ENCODE measurements around the gene FBXL16.

Gene FBXL16

GRCh38 chr16:689175-689897 lies 16.3 kb downstream of the FBXL16 start:
- DNase-seq, result no peak

GRCh38 chr16:687499-687898 lies 18.1 kb downstream of the FBXL16 start:
- DNase-seq, result no peak

GRCh38 chr16:686459-687260 lies 18.9 kb downstream of the FBXL16 start:
- DNase-seq, result no peak

GRCh38 chr16:685967-686366 lies 19.6 kb downstream of the FBXL16 start:
- DNase-seq, result no peak

- DNase-seq, result no peak
Measured at GRCh38 chr16:684961-685696, 20.5 kb downstream of the FBXL16 start.

- peak; percentile 86 to 94 (median 91) for DNase-seq
Measured at GRCh38 chr16:684071-684794, 21.4 kb downstream of the FBXL16 start, which contains the start of gene JMJD8. TSS of gene JMJD8 (minus strand) at chr16:684334. CDS start at chr16:684319, 15 bp downstream.

GRCh38 chr16:683396-684070 lies 22.1 kb downstream of the FBXL16 start:
- DNase-seq, result no peak

GRCh38 chr16:682493-683395 lies 22.9 kb downstream of the FBXL16 start:
- no peak for DNase-seq

- no peak for DNase-seq
Measured at GRCh38 chr16:681746-682427, 23.7 kb downstream of the FBXL16 start.

GRCh38 chr16:680967-681745 lies 24.4 kb downstream of the FBXL16 start:
- DNase-seq, result no peak

GRCh38 chr16:680625-680945 lies 25.0 kb downstream of the FBXL16 start:
- no peak for DNase-seq

- DNase-seq, result peak; percentile 87 to 97 (median 95)
Measured at GRCh38 chr16:679814-680624, 25.6 kb downstream of the FBXL16 start, which contains the start of gene STUB1. TSS of gene STUB1 (plus strand) at chr16:680410. CDS start at chr16:680526, 116 bp downstream.

GRCh38 chr16:678858-679813 lies 26.5 kb downstream of the FBXL16 start:
- peak in 2 of 4 experiments; percentile 46 to 62 for DNase-seq

- no peak for DNase-seq
Measured at GRCh38 chr16:678209-678857, 27.3 kb downstream of the FBXL16 start.

- DNase-seq, result no peak
Measured at GRCh38 chr16:677316-678190, 28.0 kb downstream of the FBXL16 start.

GRCh38 chr16:676913-677312 lies 28.7 kb downstream of the FBXL16 start:
- no peak for DNase-seq

All from activated naive CD4-positive, alpha-beta T cell (primary cell).